ENCODE data around the gene S100A8.

S100A8 gene

DNA sequence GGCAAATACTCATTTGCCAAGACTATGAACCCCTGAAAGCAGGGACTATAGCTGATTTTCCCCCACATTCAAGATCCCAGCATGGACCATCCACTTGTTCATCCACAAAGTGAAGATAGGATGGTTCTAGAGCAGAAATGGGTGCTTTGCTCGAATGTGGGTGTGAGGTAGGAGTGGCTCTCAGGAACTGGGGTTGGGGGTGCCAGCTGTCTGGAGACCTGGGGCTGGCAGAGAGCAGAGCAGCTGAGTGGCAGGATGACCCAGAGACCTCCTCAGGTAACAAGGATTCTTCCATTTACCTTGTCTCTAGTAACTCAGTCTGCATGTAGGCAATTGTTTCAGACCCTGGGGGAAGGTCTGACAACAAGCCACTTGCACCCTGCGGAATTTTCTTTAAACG is 27.2 kb downstream of the S100A8 start:
- DNase-seq (ENCODE audit: low read depth in 4 of 4, low spot score in 1 of 4) = no peak

DNA sequence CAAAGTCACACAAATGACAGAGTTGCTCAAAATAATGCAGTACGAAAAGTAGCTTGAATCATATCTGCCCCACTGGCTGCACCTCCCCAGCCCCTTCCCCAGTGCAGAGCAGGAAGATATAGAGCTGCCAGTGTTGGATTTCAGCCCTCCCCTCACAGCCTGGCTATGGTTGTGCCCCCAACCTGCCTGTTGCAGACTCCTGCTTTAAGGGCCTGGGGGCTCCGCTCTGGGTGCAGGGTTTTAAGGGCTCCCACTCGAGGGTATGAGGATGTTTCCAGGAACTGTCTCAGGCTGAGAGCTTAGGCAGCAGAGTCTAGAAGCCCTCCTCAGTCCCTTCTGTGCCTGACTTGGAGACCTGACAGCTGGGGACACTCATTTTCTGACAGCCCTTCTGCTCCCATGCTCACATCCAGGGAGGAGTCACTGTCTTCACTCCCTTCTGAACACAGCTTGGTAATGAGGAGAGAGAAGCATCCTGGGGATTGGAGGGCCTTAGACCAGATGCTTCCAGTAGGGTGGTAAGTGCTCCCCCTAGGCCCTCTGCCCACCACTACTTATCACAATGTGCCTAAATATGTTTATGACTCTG is 28.6 kb downstream of the S100A8 start:
- DNase-seq (ENCODE audit: low read depth in 4 of 4, low spot score in 1 of 4) = no peak

DNA sequence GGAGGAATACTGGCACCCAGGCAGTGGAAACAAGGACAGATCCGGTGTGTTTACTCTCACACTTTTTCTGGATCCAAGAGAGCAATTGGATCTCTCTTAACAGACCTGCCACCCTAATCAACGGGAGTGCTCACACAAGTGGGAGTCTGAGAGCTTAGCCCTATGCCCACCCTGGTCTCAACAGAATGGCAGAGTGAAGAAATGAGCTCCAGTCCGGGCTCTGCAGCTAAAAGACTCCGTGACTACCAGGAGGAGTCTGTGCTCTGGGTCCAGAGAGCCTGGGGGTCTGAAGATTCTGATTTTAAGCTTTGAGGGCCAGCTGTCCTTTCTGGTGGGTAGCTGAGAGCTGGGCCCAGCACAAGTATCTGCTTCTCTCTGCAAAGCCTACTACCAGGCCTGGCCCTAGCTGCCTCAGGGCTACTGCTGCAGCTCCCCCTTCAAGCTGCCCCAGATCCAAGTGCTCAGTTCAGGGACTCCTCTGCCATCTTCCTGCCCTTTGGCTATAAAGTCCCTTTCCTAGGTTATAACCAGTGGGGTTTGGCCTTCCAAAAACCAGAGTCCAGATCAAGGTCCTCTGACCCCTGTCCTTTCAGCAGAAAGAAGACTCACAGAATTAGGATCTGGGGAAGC is 29.3 kb downstream of the S100A8 start:
- DNase-seq (ENCODE audit: low read depth in 4 of 4, low spot score in 1 of 4) = no peak

DNA sequence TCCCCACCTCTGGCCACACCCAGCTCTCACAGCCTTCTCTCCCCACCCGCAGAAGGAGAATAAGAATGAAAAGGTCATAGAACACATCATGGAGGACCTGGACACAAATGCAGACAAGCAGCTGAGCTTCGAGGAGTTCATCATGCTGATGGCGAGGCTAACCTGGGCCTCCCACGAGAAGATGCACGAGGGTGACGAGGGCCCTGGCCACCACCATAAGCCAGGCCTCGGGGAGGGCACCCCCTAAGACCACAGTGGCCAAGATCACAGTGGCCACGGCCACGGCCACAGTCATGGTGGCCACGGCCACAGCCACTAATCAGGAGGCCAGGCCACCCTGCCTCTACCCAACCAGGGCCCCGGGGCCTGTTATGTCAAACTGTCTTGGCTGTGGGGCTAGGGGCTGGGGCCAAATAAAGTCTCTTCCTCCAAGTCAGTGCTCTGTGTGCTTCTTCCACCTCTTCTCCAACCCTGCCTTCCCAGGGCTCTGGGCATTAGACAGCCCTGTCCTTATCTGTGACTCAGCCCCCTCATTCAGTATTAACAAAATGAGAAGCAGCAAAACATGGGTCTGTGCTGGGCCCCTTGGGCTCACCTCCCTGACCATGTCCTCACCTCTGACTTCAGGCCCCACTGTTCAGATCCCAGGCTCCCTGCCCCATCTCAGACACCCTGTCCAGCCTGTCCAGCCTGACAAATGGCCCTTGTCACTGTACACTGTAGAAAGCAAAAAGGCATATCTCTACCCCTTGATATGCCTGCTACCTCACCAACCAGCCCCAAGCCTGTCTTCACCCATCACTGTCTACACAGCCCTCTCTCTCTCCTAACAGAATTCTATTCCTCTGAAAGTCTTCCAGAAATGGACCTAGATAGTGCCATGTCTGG is 30.0 kb downstream of the S100A8 start:
- DNase-seq (ENCODE audit: low read depth in 4 of 4, low spot score in 1 of 4) = no peak

DNA sequence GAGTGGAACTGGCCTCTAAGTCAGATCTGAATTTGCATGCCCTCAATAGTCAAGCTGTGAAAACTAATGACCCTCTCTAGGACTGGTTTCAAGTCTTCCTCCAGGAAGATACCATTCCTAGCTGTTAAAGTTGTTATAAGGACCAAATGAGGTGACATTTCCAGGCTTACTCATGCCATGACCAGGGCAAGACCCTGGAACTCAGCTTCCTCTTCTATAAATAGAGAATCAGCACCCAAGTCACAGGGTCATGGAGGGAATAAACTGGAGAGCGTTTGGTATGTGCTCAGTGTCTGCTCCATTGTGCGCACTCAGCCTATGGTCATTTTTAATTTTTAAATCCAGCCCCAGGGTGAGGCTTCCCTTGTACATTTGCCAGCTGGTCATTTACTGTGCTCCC is 30.7 kb downstream of the S100A8 start:
- DNase-seq (ENCODE audit: low read depth in 4 of 4, low spot score in 1 of 4) = no peak

DNA sequence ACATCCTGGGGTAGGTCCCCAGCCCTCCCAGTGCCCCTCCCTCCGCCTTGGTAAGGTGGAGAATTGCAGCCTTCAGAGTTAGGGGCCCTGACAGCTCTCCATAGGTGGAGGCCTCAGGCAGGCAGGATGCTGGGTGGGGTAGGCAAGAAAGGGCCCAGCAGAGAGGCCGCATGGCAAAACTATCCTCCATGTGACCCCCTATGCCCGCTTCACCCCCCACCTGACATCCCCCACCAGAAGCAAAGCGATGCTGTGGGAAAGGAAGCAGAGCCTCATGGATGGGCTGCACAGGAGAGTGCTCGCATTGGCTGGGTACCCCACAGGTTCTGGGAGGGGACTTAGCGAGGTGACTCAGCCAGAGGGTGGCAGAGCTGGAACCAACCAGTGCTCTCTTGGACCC is 31.6 kb downstream of the S100A8 start:
- no peak for DNase-seq (ENCODE audit: low read depth in 4 of 4, low spot score in 1 of 4)

DNA sequence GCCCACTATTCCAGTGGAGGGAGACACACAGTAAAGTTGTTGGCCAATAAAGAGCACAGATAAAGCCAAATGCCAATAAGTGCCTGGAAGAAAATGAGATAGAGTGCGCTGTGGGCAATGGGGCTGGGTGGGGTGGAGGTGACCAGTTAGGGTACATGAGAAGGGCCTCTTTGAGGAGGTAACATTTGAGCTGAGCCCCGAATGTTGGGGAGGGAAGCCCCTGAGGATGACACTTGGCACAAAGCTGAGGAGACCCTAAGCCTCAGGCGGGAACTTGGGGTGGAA is 32.2 kb downstream of the S100A8 start:
- DNase-seq (ENCODE audit: low read depth in 4 of 4, low spot score in 1 of 4) = no peak

DNA sequence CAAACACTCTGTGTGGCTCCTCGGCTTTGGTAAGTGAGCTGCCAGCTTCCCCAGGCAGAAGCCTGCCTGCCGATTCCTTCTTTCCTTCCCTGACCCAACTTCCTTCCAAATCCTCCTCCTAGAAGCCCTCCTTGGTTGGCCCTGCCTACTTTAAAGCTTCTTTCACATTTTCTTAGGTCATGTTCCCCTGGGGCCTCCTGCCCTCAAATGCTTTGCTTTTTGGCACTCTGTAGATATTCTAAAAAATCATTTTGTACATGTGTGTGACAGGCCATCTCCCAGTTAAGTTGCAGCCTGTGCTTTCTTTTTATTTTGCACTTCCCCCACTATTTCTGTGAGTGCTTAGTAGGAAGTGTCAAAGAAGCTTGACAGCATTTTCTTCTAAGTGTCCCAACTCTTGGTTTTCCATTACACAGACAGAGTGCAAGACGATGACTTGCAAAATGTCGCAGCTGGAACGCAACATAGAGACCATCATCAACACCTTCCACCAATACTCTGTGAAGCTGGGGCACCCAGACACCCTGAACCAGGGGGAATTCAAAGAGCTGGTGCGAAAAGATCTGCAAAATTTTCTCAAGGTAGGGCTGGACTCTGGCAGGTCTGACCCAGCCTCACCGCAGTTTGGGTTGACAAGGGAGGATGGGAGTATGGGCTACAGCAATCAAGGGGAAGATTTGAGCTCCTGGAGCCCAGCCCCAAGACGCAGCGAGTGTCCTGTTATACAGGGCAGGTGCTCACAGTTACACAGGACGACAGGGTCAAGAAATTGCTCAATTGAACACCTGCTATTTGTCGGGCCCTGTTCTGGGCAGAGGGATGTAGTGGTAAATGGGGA is 32.8 kb downstream of the S100A8 start, which contains the start of gene S100A9:
Gene S100A9 (plus strand): TSS at position 2 of the 838 bp plus-strand sequence. CDS start 430 bp downstream, at position 432.
- no peak for DNase-seq (ENCODE audit: low read depth in 4 of 4, low spot score in 1 of 4)

DNA sequence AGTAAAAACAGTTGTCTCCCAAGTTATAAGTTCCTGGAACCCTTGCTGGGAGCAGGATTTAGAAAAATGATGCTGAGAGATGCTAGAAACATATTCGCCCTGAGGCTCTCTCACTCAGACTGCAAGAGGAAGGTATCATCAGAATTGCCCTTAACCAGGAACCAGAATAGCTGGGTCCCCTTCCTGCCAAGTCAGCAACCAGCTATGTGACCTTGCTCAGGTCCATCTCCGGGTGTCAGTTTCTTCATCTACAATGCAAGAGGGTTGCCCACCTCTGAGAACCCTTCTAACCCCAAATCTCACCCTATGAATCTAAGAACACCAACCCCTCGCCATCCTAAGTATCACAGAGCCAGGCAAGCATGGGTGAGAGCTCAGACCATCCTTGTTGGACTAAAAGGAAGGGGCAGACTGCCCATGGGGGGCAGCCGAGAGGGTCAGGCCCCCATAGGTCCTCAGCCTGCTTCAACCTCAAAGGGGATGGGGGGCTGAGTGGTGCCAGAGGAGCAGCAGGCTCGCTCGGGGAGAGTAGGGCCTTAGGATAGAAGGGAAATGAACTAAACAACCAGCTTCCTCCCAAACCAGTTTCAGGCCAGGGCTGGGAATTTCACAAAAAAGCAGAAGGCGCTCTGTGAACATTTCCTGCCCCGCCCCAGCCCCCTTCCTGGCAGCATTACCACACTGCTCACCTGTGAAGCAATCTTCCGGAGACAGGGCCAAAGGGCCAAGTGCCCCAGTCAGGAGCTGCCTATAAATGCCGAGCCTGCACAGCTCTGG is 33.6 kb downstream of the S100A8 start:
- DNase-seq (ENCODE audit: low read depth in 4 of 4, low spot score in 1 of 4) = no peak

DNA sequence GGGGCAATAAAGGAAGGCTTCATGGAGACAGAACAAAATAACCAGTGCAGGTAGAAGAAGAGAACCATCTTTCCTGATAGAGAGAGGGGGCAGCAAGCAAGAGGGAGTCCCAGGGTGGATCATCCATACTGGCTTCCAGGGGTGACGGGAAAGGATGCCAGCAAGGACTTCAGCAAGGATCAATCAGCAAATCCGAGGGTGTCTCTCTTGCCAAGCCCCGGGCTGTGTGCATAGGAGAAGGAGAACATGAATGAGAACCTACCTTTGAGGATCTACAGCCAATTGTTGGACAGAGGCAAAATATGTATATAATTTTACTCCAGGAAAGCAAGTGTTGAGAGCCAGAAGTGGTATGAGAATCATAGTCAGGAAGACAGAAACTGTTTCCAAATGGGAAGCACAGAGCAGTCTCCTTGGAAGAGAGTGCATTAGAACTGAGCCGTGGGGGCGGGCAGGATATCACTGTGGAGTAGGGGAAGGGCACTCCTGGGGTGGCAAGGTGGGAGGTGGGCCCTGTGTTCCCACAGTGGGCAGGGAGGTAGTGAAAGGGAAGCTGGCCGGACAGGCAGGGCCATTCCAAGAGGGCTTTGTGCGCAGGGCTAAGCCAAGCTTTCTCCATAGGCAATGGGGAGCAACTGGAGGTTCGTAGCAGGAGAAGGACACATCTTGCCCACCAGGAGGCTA is 34.3 kb downstream of the S100A8 start:
- DNase-seq (ENCODE audit: low read depth in 4 of 4, low spot score in 1 of 4) = no peak

DNA sequence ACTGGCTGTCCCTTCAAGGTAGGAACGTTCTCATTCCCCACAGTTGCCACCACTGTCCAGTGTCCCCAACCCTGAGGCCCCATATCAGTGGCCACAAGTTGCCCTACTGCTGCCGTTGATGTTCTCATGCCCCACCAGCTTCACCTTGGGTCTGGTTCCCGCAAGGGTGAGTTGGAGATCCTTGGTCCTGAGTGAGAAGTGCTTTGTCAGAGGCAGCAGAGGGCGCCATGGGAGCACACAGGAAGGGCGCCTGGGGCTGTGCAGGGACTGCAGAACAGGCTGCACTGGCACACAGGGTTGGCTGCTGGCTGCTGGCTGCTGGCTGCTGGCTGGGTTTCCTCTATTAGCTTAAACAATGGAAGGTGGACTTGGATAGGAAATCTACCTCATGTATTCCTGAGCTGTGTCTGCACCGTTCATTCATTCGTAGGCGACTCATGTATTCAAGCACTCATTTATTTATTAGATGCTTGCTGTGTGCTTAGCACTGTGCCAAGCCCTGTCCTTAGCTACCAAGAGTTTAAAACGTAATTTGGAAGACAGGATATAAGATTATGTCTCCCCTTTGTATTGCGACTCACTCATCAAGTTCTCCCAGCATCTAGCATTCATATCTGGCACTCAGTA is 35.3 kb downstream of the S100A8 start:
- DNase-seq (ENCODE audit: low read depth in 4 of 4, low spot score in 1 of 4) = peak in 2 of 4 experiments; percentile 18

DNA sequence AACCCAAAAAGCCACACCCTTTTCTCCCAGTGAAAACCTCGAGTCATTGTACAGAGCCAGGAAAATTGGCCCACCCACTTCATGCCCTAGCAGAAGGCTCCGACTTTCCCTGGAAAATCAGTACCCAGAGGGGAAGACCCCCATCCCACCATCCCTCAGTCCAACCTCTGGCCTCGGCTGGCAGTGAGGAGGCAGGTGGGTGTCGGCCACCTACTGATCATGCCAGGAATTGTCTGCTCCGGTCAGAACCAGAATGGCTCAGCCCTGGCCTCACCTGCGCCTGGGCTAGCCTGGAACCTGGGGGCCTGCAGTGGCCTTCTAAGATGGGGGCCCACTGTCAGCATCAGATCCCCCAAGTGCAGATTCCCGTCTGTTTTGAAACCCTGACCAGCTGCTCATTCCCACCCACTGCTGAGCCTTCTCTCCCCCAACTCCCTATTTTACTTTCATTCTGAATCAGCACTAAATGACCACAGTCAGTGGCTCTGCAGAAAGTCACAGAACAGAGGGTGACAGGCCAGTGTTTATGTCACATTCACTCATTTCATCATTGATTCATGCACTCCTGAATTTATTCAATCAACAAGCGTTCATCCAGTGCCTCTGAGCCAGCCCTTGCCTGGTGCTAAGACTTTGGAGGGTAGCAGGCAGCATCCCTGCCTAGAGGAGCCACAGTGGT is 36.2 kb downstream of the S100A8 start:
- no peak for DNase-seq (ENCODE audit: low read depth in 4 of 4, low spot score in 1 of 4)

DNA sequence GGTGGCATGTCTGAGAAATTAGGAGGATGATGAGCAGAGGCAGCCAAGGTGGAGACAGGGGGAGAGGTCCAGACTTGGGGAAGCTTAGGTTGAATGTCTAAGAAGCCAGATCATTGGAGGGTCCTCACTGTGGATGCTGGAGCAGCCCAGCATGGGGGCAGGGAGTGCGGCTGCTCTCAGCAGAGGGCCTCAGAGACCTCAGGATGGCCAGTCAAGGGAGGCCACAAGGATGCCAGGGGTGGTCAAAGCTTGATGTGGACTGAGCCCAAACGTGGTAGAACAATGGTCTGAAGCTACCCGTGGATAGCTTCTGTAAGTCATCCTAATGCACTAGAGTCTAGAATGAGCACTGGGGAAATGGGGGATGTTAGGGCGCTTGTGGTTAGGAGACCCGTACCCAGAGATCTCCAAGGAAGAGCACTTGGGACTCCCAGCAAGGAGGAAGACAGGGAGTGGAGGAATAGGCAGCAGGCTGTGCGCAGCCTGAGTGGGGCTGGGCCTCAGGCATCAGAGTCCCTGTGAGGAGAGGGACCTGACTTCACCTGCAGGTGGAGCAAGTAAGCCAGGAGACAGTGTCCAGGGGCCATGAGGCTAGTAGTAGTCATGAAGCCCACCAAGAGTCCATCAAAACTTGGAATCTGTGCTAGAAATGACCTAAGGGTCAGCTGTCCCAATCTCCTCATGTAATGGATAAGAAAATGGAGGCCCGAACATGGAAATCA is 37.5 kb downstream of the S100A8 start:
- DNase-seq (ENCODE audit: low read depth in 4 of 4, low spot score in 1 of 4) = no peak

DNA sequence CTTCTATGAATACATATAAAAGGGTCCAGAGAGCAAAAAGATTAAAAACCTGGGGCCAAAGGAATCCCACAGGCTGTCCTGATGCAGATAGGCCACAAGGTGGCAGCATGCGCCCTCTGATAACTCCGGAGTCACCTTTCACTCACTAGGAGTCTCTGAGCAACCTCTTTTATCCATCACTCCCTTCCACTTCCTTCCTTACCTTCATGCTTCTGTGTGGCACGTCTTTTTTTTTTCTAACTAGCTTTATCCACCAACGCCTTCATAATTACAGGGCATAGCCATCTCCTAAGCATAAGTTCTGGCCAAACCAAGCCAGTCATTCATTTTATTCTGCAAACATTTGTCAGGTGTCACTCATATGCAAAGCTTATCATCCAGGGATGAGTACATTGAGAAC is 38.4 kb downstream of the S100A8 start:
- peak; percentile 26 to 49 (median 35) for DNase-seq (ENCODE audit: low read depth in 4 of 4, low spot score in 1 of 4)

DNA sequence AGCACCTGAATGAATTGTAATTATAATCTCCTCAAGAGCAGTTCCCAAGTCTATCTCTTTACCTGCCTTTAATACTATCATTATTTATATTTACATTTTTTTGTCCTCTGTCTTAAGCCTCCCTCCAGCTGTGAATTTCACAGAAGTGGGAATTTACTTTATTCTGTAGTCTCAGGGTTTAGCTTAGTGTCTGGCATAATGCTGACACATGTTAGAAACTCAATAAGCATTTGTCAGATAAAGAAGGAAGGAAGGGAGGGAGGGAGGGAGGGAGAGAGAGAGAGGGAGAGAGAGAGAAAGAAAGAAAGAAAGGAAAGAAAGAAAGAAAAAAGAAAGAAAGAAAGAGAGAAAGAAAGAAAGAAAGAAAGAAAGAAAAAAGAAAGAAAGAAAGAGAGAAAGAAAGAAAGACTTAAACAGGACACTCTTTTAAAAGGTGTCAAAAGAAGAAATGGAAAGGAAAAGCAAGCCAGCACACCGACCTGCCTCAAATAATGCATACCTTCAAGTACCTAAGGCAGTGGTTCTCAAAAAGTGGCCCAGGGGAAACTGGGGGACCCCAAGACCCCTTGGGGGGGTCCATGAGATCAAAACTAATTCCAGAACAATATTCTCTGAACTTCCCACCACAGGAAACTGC is 40.4 kb downstream of the S100A8 start:
- DNase-seq (ENCODE audit: low read depth in 4 of 4, low spot score in 1 of 4) = no peak

DNA sequence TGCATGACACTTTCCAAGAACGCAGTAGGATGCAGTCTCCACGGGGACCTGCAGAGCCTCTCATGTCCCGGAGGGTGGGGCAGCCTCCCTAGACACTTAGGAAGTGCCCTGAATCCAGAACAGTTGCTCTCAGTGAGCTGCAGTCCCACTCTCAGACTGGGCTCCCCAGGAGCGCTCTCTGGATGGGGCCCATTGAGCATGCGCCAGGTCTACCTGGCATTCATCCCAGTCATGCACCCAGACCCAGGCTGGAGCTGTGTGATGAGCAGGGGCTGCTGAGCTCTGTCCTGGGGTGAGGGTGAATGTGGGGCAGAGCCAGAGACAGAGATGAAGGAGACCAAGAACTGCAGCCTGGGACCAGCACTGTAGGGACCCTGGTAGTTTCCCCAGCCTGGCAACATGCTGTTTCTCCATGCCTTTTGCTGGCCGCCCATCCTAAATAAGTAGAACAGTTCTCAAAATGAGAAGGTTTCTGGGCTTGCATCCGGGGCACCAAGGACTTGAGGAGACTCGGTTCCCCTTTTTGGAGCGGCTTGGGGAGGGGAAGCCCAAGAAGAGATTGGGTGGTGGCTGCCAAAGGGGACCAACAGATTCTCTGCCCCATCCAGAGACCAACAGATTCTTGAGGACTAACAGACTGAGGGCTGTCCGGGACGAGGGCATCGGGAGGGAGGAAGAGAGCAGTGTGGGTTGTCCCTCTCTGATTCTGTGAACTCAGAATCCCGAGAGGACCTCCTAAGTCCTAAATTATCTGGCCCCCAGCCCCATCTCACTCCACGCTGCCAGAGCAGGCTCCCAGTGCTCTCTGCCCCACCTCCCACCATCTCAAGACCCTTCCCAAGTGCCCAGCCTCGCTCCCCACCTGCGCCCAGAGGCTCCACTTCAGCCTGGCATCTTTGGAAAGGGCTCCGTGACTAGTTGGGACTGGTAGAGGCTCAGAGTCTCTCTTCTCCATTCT is 41.2 kb downstream of the S100A8 start:
- DNase-seq (ENCODE audit: low read depth in 4 of 4, low spot score in 1 of 4) = no peak
